ENCODE results near the gene CZIB.

DNA sequence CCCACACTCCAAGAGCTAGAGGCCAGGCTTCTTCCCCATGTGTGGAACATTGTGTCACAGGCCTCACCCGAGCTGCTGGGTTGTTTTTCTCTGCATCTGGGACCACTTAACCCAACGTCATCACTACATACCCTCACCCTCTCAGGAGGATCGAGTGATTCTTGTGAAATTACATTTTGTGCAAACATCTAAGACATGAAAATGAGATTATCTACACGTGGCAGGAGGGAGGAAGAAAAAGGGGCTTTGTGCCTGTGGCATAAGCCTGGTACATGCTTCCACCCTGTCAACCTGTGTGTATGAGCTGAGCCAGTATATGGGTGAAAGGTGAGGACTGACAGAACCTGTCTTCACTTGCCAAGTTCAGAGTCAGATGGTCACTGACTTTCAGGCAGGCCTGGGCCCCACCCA, 22.2 kb downstream of the CZIB start:
- TF ChIP-seq, protein P1, sequence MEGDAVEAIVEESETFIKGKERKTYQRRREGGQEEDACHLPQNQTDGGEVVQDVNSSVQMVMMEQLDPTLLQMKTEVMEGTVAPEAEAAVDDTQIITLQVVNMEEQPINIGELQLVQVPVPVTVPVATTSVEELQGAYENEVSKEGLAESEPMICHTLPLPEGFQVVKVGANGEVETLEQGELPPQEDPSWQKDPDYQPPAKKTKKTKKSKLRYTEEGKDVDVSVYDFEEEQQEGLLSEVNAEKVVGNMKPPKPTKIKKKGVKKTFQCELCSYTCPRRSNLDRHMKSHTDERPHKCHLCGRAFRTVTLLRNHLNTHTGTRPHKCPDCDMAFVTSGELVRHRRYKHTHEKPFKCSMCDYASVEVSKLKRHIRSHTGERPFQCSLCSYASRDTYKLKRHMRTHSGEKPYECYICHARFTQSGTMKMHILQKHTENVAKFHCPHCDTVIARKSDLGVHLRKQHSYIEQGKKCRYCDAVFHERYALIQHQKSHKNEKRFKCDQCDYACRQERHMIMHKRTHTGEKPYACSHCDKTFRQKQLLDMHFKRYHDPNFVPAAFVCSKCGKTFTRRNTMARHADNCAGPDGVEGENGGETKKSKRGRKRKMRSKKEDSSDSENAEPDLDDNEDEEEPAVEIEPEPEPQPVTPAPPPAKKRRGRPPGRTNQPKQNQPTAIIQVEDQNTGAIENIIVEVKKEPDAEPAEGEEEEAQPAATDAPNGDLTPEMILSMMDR (conservative IDR thresholded peaks at IDR 0.05), result no peak
- no peak for TF ChIP-seq EZH2 (IDR thresholded peaks at IDR 0.05; ENCODE audit: low read depth)

Data from PC-9 (cell line).